Uterus (tissue), 4 donors: ENCODE results near the gene ALDH16A1. TPM values are rescaled to one million over a fixed set of nuclear protein-coding genes. Genes with fewer than 3 reads are reported as not detected.

Experiments used
- DNase-seq, 2 donors: peaks; one replicate each; pipeline ENCODE4 v3.0.0-alpha.2; 2019 to 2020
- H3K27ac ChIP-seq, 2 donors: fragments of 200-600 bp; sonication (generic); 1 replicate in 1 of 2; 2 replicates in 1 of 2; pipeline ENCODE4 v1.5.1; 2016 to 2018
- H3K27me3 ChIP-seq, 2 donors: fragments of 200-600 bp; sonication (generic); one replicate each; pipeline ENCODE4 v1.5.1; 2018 to 2019; ENCODE audit warnings: control low read depth in 1 of 2
- H3K36me3 ChIP-seq, 2 donors: fragments of 200-600 bp; sonication (generic); one replicate each; pipeline ENCODE4 v1.5.1; 2019; ENCODE audit warnings: control low read depth in 1 of 2
- H3K4me1 ChIP-seq, 2 donors: fragments of 200-600 bp; sonication (generic); one replicate each; pipeline ENCODE4 v1.5.1; 2018 to 2019; ENCODE audit warnings: control low read depth in 1 of 2
- H3K4me3 ChIP-seq, 2 donors: fragments of 200-600 bp; sonication (generic); 1 replicate in 1 of 2; 2 replicates in 1 of 2; pipeline ENCODE4 v1.5.1; 2018 to 2019; ENCODE audit warnings: mild to moderate bottlenecking in 1 of 2
- H3K9me3 ChIP-seq, 2 donors: fragments of 200-600 bp; sonication (generic); one replicate each; pipeline ENCODE4 v1.5.1; 2019; ENCODE audit warnings: control low read depth in 1 of 2
- POLR2A ChIP-seq, 2 donors: fragments of 450-650 bp; IDR thresholded peaks; one replicate each; pipeline ENCODE4 v1.6.1; 2016; ENCODE audit warnings: antibody characterized with exemption in 2 of 2, mild to moderate bottlenecking in 1 of 2, moderate library complexity in 1 of 2
- intact Hi-C: fragments of 100-400 bp; cut with DNase I; formaldehyde crosslinking; loops from one replicate; pipeline ENCODE4 v1.15.1; 2023; ENCODE audit warnings: low total_unique reads
- total RNA-seq, 4 donors: library from RNA; depleted of rRNA in 3 of 4; stranded (reverse); fragments of >200 nt in 3 of 4; gene quantifications; one replicate each; pipeline versions ENCODE4 v1.1.0 to v1.2.4, GENCODE V29; 2014 to 2023
- TF ChIP-seq, protein P1 (sequence below), 4 experiments: fragments of 200-600 bp in 2 of 4; fragments of 450-650 bp in 2 of 4; sonication (generic) in 2 of 4; IDR thresholded peaks; one replicate each; pipeline ENCODE4 v1.5.1; 2016 to 2019; ENCODE audit warnings: antibody characterized with exemption in 4 of 4, mild to moderate bottlenecking in 2 of 4, moderate library complexity in 1 of 4
- donor health status: DM: yes; HTN: yes; CAD: no.

ALDH16A1 gene
- total RNA-seq, 4 donors from 2014 or later, result 13.5 to 40.8 (median 34.5) TPM

DNA sequence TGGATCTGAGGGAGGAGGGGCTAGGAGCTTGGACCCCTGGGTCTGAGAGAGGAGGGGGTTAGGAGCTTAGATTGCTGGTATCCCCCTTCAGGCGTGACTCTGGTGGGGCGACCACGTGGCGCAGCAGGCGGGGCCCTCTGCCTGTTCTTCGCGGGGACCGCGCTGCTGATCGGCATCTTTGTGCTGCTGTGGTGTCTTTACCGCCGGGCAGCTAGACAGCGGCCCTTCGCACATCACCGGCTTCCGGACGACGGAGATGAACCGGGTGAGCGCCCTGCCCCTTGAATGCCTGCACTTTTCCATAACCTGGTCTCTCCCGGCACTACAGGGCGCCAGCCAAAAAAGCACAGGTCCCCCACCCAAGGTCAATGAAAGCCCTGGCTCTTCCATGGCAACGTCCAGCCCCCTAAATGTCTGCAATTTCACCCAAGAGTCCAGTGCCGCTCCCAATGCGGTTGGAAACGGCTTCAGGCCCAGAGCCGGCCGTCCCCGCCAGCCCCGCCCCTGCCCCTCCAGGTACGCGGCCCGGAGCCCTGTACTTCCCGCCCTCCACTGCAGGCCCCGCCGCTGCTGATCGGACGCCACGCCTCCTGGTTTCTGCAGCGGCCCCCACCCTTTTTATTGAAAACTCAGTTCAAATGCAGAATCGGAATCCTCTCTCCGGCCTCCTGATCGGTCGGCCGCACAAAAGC is 25.0 kb upstream of the ALDH16A1 start:
- H3K36me3 ChIP-seq, result no peaks in the 10 kb centered on the region
- DNase-seq, result no peak
- H3K9me3 ChIP-seq, result no peaks in the 10 kb centered on the region
- peaks cover 30 to 74% of the 10 kb centered on the region in 2 donors for H3K27me3 ChIP-seq
- no peak for TF ChIP-seq POLR2A (IDR thresholded peaks at IDR 0.05)
- TF ChIP-seq, protein P1, sequence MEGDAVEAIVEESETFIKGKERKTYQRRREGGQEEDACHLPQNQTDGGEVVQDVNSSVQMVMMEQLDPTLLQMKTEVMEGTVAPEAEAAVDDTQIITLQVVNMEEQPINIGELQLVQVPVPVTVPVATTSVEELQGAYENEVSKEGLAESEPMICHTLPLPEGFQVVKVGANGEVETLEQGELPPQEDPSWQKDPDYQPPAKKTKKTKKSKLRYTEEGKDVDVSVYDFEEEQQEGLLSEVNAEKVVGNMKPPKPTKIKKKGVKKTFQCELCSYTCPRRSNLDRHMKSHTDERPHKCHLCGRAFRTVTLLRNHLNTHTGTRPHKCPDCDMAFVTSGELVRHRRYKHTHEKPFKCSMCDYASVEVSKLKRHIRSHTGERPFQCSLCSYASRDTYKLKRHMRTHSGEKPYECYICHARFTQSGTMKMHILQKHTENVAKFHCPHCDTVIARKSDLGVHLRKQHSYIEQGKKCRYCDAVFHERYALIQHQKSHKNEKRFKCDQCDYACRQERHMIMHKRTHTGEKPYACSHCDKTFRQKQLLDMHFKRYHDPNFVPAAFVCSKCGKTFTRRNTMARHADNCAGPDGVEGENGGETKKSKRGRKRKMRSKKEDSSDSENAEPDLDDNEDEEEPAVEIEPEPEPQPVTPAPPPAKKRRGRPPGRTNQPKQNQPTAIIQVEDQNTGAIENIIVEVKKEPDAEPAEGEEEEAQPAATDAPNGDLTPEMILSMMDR (IDR thresholded peaks at IDR 0.05), result no peak
- no peak overlapping the region for H3K4me3 ChIP-seq
- H3K4me1 ChIP-seq, result peaks cover 0 to under 1% of the 10 kb centered on the region in 2 donors
- H3K27ac ChIP-seq, result no peak overlapping the region
- intact Hi-C loops, result no loop called here

DNA sequence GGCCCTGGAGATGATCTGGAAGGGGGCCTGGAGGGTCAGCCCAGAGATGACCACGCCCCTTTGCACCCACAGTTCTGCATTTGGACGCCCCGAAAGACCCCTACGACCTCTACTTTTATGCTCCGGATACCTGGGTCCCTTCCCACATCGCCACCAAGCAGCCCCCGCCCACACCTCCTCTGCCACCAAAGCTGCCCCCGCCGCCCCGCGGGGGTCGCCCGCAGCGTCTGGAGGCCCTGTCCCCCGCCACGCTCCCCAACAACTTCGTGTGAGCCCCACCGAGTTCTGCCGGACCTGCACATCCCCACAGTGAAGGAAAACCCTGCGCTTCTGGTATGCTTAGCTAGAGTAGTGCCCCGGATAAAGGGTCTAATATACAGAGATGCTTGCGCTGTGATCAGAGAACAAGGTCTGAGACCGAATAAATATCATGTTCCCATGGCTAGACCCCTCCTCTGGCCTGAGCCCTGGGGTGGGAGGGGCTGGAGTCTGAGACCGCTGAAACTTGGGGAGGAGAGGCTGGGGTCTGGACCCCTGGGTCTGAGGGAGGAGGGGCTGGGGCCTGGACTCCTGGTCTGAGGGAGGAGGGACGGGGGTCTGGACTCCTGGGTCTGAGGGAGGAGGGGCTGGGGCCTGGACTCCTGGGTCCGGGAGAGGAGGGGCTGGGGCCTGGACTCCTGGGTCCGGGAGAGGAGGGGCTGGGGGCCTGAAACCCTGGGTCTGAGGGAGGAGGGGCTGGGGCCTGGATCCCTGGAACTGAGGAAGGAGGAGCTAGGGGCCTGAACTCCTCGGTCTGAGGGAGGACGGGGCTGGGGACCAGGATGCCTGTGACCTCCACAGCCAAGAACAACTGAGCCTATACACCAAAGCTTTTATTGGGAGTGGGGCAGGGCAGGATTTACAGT is 24.2 kb upstream of the ALDH16A1 start:
- Histone ChIP-seq H3K4me1 (no peaks in the 10 kb centered on the region), H3K9me3 (no peaks in the 10 kb centered on the region), H3K27ac (no peak overlapping the region), H3K4me3 (no peak overlapping the region), H3K36me3 (no peaks in the 10 kb centered on the region), H3K27me3 (peaks cover 26 to 74% of the 10 kb centered on the region in 2 donors)
- intact Hi-C loops, result no loop called here
- no peak for DNase-seq
- TF ChIP-seq POLR2A (IDR thresholded peaks at IDR 0.05), result no peak
- TF ChIP-seq, protein P1 (IDR thresholded peaks at IDR 0.05), result no peak

DNA sequence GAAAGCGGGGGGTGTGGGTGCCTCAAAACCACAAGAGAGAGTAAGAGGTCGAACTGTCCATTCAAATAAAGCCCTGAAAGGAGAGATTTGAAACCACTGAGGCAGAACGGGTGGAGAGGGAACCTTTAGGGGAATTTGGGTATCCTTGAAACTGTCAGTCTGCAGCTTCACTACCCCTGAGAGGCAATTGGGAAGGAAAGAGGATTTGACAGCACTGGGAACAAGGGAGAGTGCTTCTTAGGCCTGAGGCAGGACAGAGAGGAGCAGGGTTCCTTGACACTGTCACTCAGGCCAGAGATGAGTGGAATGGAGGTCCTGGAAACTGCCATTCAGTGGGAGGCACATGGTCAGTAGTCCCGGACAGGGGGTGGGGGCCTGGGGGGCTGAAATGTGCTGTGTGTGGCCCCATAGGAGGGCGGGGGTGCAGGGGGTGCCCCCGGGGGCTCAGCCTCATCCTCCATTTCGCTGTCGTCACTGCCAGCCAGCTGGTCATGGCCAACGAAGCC is 22.8 kb upstream of the ALDH16A1 start:
- intact Hi-C loops, result loop anchor here (10.0 kb wide), 1 partner anchor 205 kb away; no protein-coding TSS in a partner anchor
- H3K9me3 ChIP-seq, result no peaks in the 10 kb centered on the region
- H3K4me1 ChIP-seq, result no peaks in the 10 kb centered on the region
- no peak overlapping the region for H3K27ac ChIP-seq
- H3K4me3 ChIP-seq, result no peak overlapping the region
- TF ChIP-seq POLR2A (IDR thresholded peaks at IDR 0.05), result no peak
- TF ChIP-seq, protein P1 (IDR thresholded peaks at IDR 0.05), result no peak
- peaks cover 26 to 66% of the 10 kb centered on the region in 2 donors for H3K27me3 ChIP-seq
- no peaks in the 10 kb centered on the region for H3K36me3 ChIP-seq
- no peak for DNase-seq

DNA sequence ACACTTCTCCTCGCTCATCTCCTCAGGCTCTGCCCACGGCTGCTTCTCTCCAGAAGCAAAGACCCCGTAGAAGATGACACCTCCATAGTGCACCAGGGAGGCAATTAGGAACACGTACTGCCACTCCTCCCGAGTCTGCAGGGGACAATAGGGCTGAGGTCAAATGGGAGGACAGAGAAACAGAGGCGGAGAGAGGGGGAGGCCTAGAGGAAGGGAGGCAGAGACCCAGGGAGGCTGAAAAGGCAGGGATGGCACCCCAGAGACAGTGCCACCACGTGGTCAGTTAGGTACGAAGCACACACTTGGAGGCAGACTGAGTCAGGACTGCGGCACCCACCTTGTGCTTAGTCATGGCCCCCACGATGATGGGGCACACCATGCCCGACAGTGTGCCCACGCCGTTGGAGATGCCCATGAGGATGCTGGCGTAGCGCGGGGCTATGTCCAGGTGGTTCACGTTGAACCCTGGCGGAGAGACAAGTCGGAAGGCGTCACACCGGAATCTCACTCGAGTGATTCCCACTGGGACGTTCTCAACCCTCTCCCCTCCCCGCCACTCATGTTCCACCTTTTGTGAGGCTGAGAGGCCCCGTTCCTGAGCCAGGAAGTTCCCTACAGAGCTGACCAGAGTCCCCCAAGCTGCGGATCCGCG is 22.2 kb upstream of the ALDH16A1 start:
- Histone ChIP-seq H3K4me3 (no peak overlapping the region), H3K27me3 (peaks cover 26 to 60% of the 10 kb centered on the region in 2 donors), H3K9me3 (no peaks in the 10 kb centered on the region), H3K27ac (no peak overlapping the region), H3K36me3 (no peaks in the 10 kb centered on the region), H3K4me1 (no peaks in the 10 kb centered on the region)
- TF ChIP-seq, protein P1 (IDR thresholded peaks at IDR 0.05), result no peak
- no peak for TF ChIP-seq POLR2A (IDR thresholded peaks at IDR 0.05)
- intact Hi-C loops, result loop anchor here (10.0 kb wide), 1 partner anchor 206 kb away; no protein-coding TSS in a partner anchor
- DNase-seq, result no peak
